ENCODE measurements around the gene HK2. TPM values are rescaled to one million over a fixed set of nuclear protein-coding genes. Genes with fewer than 3 reads are reported as not detected.
"Not testable (repeated sequence)": the region's sequence is repeated elsewhere in the genome, so short reads cannot be mapped to it uniquely, and the experiment has no call there.

The HK2 gene
- total RNA-seq, 2 donors from 2014 or later: 3.4 to 8.1 TPM

GRCh38 chr2:74906395-74906794 is 72.5 kb downstream of the HK2 start:
- DNase-seq (ENCODE audit: low spot score): no peak
- no peaks in the 10 kb centered on the region for H3K36me3 ChIP-seq
- no peaks in the 10 kb centered on the region for H3K4me1 ChIP-seq
- H3K27me3 ChIP-seq: no peaks in the 10 kb centered on the region
- H3K4me3 ChIP-seq: no peak overlapping the region
- H3K27ac ChIP-seq: no peak overlapping the region
- no peak for TF ChIP-seq CTCF (IDR thresholded peaks at IDR 0.05)
- H3K9me3 ChIP-seq: no peaks in the 10 kb centered on the region

DNA sequence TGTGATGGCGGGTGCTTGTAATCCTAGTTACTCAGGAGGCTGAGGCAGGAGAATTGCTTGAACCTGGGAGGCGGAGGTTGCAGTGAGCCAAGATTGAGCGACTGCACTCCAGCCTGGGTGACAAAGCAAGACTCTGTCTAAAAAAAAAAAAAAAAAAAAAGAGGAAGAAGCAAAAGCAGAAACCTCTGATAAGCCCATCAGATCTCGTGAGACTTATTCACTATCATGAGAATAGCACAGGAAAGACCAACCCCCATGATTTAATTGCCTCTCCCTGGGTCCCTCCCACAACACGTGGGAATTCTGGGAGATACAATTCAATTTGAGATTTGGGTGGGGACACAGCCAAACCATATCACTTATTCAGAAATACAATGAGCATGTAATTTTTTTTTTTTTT is 73.6 kb downstream of the HK2 start:
- not testable (repeated sequence) for H3K4me3 ChIP-seq; DNase-seq (ENCODE audit: low spot score); H3K36me3 ChIP-seq; H3K27ac ChIP-seq; H3K27me3 ChIP-seq; H3K9me3 ChIP-seq; H3K4me1 ChIP-seq

DNA sequence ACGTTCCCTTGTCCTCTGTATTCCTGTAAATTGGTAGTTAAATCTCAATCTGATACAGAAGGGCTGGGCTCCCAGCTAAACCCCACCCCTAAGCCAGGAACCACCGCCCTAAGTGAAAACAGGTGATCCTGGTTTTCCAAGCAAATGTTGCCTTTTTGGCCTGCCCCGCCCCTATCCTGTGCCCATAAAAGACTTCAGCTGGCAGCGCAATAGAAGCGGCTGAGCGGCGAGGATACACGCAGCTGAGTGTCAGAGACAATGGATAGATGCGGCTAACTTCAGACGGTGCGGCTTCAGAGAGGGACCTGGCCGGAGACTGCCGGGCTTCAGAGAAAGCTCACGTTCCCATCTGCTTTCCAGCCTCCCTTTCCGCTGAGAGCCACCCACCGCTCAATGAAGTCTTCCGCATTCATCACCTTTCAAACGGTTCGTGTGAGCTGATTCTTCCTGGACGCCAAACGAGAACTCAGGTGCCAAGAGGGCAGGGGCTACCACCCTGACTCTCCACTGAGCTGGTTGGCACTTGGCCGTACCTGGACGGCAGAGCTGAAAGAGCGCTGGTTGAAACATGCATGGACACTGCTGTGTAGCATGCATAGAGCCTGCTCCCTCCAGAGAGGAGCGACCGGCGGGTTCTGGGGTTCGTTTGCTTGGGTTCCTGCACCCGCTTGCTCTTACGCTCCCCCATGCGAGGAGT is 75.0 kb downstream of the HK2 start:
- Histone ChIP-seq H3K9me3 (no peaks in the 10 kb centered on the region), H3K4me1 (no peaks in the 10 kb centered on the region), H3K36me3 (no peaks in the 10 kb centered on the region), H3K27me3 (no peaks in the 10 kb centered on the region), H3K4me3 (no peak overlapping the region), H3K27ac (no peak overlapping the region)
- no peak for DNase-seq (ENCODE audit: low spot score)
- TF ChIP-seq CTCF (IDR thresholded peaks at IDR 0.05): no peak

DNA sequence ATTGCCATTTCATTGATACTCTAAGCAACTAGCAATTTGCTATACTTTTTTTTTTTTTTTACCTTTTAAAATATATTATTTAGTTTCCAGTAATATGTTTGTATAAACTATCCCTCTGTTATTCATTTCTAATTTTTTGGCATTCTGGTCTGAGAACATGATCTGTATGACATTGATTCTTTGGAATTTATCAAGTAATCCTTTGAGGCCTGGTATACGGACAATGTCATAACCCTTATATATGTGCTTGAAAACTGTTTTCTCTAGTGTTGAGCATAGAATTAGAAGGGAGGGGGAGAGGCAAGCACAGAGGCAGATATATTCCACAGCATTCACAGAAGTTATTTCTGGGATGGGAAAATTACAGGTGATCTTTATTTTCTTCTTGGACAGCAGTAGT is 76.3 kb downstream of the HK2 start:
- no peak for DNase-seq (ENCODE audit: low spot score)
- H3K4me3 ChIP-seq: no peak overlapping the region
- H3K27me3 ChIP-seq: no peaks in the 10 kb centered on the region
- no peak for TF ChIP-seq CTCF (IDR thresholded peaks at IDR 0.05)
- no peaks in the 10 kb centered on the region for H3K4me1 ChIP-seq
- no peaks in the 10 kb centered on the region for H3K36me3 ChIP-seq
- H3K9me3 ChIP-seq: no peaks in the 10 kb centered on the region
- H3K27ac ChIP-seq: no peak overlapping the region

- Histone ChIP-seq H3K4me3 (no peak overlapping the region), H3K36me3 (no peaks in the 10 kb centered on the region), H3K9me3 (no peaks in the 10 kb centered on the region), H3K27ac (no peak overlapping the region), H3K27me3 (no peaks in the 10 kb centered on the region), H3K4me1 (no peaks in the 10 kb centered on the region)
- TF ChIP-seq CTCF (IDR thresholded peaks at IDR 0.05): no peak
- no peak for DNase-seq (ENCODE audit: low spot score)
Observed at GRCh38 chr2:74911061-74911460, 77.1 kb downstream of the HK2 start.

GRCh38 chr2:74915743-74916142 is 81.8 kb downstream of the HK2 start:
- H3K4me1 ChIP-seq: peaks cover 0 to 8% of the 10 kb centered on the region in 2 donors
- no peak for TF ChIP-seq CTCF (IDR thresholded peaks at IDR 0.05)
- no peaks in the 10 kb centered on the region for H3K27me3 ChIP-seq
- no peak overlapping the region for H3K27ac ChIP-seq
- no peak overlapping the region for H3K4me3 ChIP-seq
- H3K36me3 ChIP-seq: no peaks in the 10 kb centered on the region
- H3K9me3 ChIP-seq: no peaks in the 10 kb centered on the region
- DNase-seq (ENCODE audit: low spot score): no peak

Measured in right atrium auricular region (tissue), 2 donors.